HEK293 (cell line): Measurements from ENCODE around the gene ZNF442.
A peak's percentile ranks its signal among the peaks of the same experiment; 100 is the strongest.

Experiments
- KLF1 ChIP-seq: fragments of 450-650 bp; formaldehyde crosslinking; IDR thresholded peaks from 2 replicates; pipeline ENCODE4 v1.5.1; 2016; ENCODE audit warnings: missing biosample characterization, missing genetic modification characterization
- OSR2 ChIP-seq: fragments of 450-650 bp; formaldehyde crosslinking; IDR thresholded peaks from 2 replicates; pipeline ENCODE4 v1.5.1; 2016; ENCODE audit warnings: missing biosample characterization, missing genetic modification characterization
- PRDM1 ChIP-seq: fragments of 450-650 bp; formaldehyde crosslinking; IDR thresholded peaks from 2 replicates; pipeline ENCODE4; 2016; ENCODE audit warnings: missing biosample characterization, missing genetic modification characterization
- TCF7L2 ChIP-seq: IDR thresholded peaks from 2 replicates; pipeline ENCODE4 v1.6.1; 2011; ENCODE audit warnings: low read depth, mild to moderate bottlenecking, inconsistent platforms, low read length, moderate library complexity, borderline replicate concordance
- ZFP3 ChIP-seq: fragments of 450-650 bp; formaldehyde crosslinking; IDR thresholded peaks from 2 replicates; pipeline ENCODE4 v1.5.1; 2016; ENCODE audit warnings: low read depth, missing biosample characterization, missing genetic modification characterization
- ZNF132 ChIP-seq: fragments of 450-650 bp; formaldehyde crosslinking; IDR thresholded peaks from 2 replicates; pipeline ENCODE4 v1.5.1; 2017; ENCODE audit warnings: missing biosample characterization, missing genetic modification characterization, borderline replicate concordance
- ZNF184 ChIP-seq: fragments of 450-650 bp; IDR thresholded peaks from 2 replicates; pipeline ENCODE4 v1.5.1; 2018; ENCODE audit warnings: missing biosample characterization, mild to moderate bottlenecking, missing genetic modification characterization
- ZNF202 ChIP-seq: fragments of 450-650 bp; formaldehyde crosslinking; IDR thresholded peaks from 2 replicates; pipeline ENCODE4 v1.5.1; 2016; ENCODE audit warnings: missing biosample characterization, missing genetic modification characterization, borderline replicate concordance
- ZNF24 ChIP-seq: fragments of 450-650 bp; formaldehyde crosslinking; IDR thresholded peaks from 2 replicates; pipeline ENCODE4 v1.5.1; 2016; ENCODE audit warnings: missing biosample characterization, missing genetic modification characterization
- ZNF311 ChIP-seq: fragments of 450-650 bp; formaldehyde crosslinking; IDR thresholded peaks from 2 replicates; pipeline ENCODE4 v1.5.1; 2017; ENCODE audit warnings: missing biosample characterization, missing genetic modification characterization, borderline replicate concordance
- ZNF341 ChIP-seq: fragments of 450-650 bp; formaldehyde crosslinking; IDR thresholded peaks from 2 replicates; pipeline ENCODE4; 2016; ENCODE audit warnings: low read depth, missing biosample characterization, missing genetic modification characterization
- ZNF354C ChIP-seq: fragments of 450-650 bp; formaldehyde crosslinking; IDR thresholded peaks from 2 replicates; pipeline ENCODE4 v1.5.1; 2016; ENCODE audit warnings: missing biosample characterization, missing genetic modification characterization, low read depth, borderline replicate concordance
- ZNF544 ChIP-seq: fragments of 450-650 bp; formaldehyde crosslinking; IDR thresholded peaks from 2 replicates; pipeline ENCODE4 v1.5.0; 2017; ENCODE audit warnings: missing biosample characterization, missing genetic modification characterization
- ZNF561 ChIP-seq: fragments of 450-650 bp; IDR thresholded peaks from 2 replicates; pipeline ENCODE4 v1.5.1; 2018; ENCODE audit warnings: missing biosample characterization, missing genetic modification characterization, borderline replicate concordance
- ZNF585B ChIP-seq: fragments of 450-650 bp; formaldehyde crosslinking; IDR thresholded peaks from 2 replicates; pipeline ENCODE4 v1.5.1; 2016; ENCODE audit warnings: missing biosample characterization, missing genetic modification characterization
- ZNF624 ChIP-seq: fragments of 450-650 bp; formaldehyde crosslinking; IDR thresholded peaks from 2 replicates; pipeline ENCODE4 v1.5.1; 2017; ENCODE audit warnings: missing biosample characterization, missing genetic modification characterization
- ZNF677 ChIP-seq: fragments of 450-650 bp; IDR thresholded peaks from 2 replicates; pipeline ENCODE4 v1.5.0; 2018; ENCODE audit warnings: missing biosample characterization, mild to moderate bottlenecking, missing genetic modification characterization, moderate library complexity
- ZNF701 ChIP-seq: fragments of 450-650 bp; formaldehyde crosslinking; IDR thresholded peaks from 2 replicates; pipeline ENCODE4 v1.5.1; 2016; ENCODE audit warnings: missing biosample characterization, missing genetic modification characterization
- ZNF792 ChIP-seq: fragments of 450-650 bp; formaldehyde crosslinking; IDR thresholded peaks from 2 replicates; pipeline ENCODE4 v1.5.1; 2016; ENCODE audit warnings: missing biosample characterization, missing genetic modification characterization
- ZNF843 ChIP-seq: fragments of 450-650 bp; formaldehyde crosslinking; IDR thresholded peaks from 2 replicates; pipeline ENCODE4 v1.5.1; 2016; ENCODE audit warnings: missing biosample characterization, missing genetic modification characterization
- ZXDB ChIP-seq: fragments of 450-650 bp; formaldehyde crosslinking; IDR thresholded peaks from 2 replicates; pipeline ENCODE4 v1.5.1; 2016; ENCODE audit warnings: missing biosample characterization, missing genetic modification characterization
- TF ChIP-seq, protein P1 (sequence below): fragments of 450-650 bp; formaldehyde crosslinking; IDR thresholded peaks from 2 replicates; pipeline ENCODE4 v1.5.1; 2016; ENCODE audit warnings: missing biosample characterization, missing genetic modification characterization
- TF ChIP-seq, protein P2 (sequence below): fragments of 450-650 bp; formaldehyde crosslinking; IDR thresholded peaks from 2 replicates; pipeline ENCODE4 v1.5.1; 2016; ENCODE audit warnings: missing biosample characterization, missing genetic modification characterization
- TF ChIP-seq, protein P3 (sequence below): fragments of 450-650 bp; IDR thresholded peaks from 2 replicates; pipeline ENCODE4 v1.5.1; 2018; ENCODE audit warnings: missing biosample characterization, mild to moderate bottlenecking, missing genetic modification characterization
- TF ChIP-seq, protein P4 (sequence below): fragments of 450-650 bp; formaldehyde crosslinking; IDR thresholded peaks from 2 replicates; pipeline ENCODE4 v1.5.1; 2016; ENCODE audit warnings: missing biosample characterization, missing genetic modification characterization, low read depth
- TF ChIP-seq, protein P5 (sequence below): fragments of 450-650 bp; formaldehyde crosslinking; IDR thresholded peaks from 2 replicates; pipeline ENCODE4 v1.5.1; 2017; ENCODE audit warnings: missing biosample characterization, mild to moderate bottlenecking, missing genetic modification characterization, moderate library complexity
- TF ChIP-seq, protein P6 (sequence below): fragments of 450-650 bp; formaldehyde crosslinking; IDR thresholded peaks from 2 replicates; pipeline ENCODE4 v1.5.1; 2016; ENCODE audit warnings: missing biosample characterization, missing genetic modification characterization
- TF ChIP-seq, protein P7 (sequence below): sonication (generic); formaldehyde crosslinking; IDR thresholded peaks from 2 replicates; pipeline ENCODE4 v1.8.1; 2022; ENCODE audit warnings: mild to moderate bottlenecking, moderate library complexity, missing genetic modification reagents

ZNF442 gene

DNA sequence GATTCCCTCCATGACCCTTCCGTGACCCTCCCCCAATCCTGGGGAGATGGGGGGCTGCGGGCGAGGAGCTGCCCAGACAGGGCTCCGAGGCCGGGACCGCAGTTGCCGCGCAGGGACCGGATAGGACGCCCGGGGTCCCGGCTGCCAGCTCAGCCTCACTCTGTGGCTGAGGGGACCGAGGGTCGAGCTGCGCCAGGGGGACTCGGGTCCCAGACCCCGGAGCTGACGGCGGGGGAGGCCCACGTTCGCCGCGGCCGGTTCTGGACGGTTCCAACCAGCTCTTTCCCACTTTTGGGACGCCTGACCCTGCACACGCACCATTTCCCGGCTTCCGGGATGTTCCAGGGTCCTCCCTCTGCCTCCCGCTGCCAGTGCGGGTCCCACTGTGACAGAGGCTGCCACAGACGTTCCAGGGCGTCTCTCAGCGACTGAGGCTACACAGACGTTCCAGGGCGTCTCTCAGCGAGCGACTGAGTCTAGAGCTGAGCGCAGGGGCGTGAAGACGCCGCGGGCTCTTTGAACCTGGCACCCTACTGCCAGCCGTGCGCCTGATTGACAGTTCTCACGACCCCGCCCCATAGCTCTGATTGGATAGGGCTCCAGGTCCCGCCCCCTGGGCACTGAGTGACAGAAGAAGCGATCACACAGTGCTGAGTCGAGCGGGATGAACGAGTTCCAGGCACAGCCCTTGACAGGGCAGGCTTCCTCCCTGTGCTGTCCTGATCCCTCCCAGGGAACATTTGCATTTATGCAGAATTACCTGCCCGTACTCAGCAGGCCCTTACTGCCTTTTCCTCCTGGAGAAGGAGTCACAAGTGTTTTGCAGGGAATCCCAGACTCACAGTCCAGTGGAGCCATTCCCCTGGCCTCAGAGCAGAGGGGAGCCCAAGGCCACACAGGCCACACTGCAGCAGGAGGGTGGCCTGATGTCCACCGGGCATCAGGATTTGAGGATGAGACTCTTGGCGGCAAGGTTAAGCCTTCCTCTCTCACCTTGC lies 32.0 kb downstream of the ZNF442 start, which contains the start of gene ZNF563 (continued):
- peak; percentile 94 for TF ChIP-seq ZNF341 (tag by site-specific recombination)
- no peak for TF ChIP-seq ZNF624
- 0 out of 2 replicates have a peak, but pooled peaks have one; percentile 39 for TF ChIP-seq ZXDB (tag by site-specific recombination)
- TF ChIP-seq, protein P1, sequence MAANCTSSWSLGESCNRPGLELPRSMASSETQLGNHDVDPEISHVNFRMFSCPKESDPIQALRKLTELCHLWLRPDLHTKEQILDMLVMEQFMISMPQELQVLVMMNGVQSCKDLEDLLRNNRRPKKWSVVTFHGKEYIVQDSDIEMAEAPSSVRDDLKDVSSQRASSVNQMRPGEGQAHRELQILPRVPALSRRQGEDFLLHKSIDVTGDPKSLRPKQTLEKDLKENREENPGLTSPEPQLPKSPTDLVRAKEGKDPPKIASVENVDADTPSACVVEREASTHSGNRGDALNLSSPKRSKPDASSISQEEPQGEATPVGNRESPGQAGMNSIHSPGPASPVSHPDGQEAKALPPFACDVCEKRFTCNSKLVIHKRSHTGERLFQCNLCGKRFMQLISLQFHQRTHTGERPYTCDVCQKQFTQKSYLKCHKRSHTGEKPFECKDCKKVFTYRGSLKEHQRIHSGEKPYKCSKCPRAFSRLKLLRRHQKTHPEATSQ (tag by site-specific recombination): no peak
- no peak for TF ChIP-seq ZNF311
- peak; percentile 89 for TF ChIP-seq TCF7L2
- no peak for TF ChIP-seq ZNF354C (tag by site-specific recombination)
- TF ChIP-seq ZNF792: no peak
- no peak for TF ChIP-seq ZNF843 (tag by site-specific recombination)
- no peak for TF ChIP-seq ZNF24 (tag by site-specific recombination)
- TF ChIP-seq OSR2 (tag by site-specific recombination): no peak
- TF ChIP-seq, protein P2, sequence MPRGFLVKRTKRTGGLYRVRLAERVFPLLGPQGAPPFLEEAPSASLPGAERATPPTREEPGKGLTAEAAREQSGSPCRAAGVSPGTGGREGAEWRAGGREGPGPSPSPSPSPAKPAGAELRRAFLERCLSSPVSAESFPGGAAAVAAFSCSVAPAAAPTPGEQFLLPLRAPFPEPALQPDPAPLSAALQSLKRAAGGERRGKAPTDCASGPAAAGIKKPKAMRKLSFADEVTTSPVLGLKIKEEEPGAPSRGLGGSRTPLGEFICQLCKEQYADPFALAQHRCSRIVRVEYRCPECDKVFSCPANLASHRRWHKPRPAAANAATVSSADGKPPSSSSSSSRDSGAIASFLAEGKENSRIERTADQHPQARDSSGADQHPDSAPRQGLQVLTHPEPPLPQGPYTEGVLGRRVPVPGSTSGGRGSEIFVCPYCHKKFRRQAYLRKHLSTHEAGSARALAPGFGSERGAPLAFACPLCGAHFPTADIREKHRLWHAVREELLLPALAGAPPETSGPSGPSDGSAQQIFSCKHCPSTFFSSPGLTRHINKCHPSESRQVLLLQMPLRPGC (tag by site-specific recombination): no peak
- TF ChIP-seq ZFP3 (tag by site-specific recombination): no peak
- TF ChIP-seq ZNF202 (tag by site-specific recombination): no peak
- no peak for TF ChIP-seq ZNF585B
- TF ChIP-seq, protein P3, sequence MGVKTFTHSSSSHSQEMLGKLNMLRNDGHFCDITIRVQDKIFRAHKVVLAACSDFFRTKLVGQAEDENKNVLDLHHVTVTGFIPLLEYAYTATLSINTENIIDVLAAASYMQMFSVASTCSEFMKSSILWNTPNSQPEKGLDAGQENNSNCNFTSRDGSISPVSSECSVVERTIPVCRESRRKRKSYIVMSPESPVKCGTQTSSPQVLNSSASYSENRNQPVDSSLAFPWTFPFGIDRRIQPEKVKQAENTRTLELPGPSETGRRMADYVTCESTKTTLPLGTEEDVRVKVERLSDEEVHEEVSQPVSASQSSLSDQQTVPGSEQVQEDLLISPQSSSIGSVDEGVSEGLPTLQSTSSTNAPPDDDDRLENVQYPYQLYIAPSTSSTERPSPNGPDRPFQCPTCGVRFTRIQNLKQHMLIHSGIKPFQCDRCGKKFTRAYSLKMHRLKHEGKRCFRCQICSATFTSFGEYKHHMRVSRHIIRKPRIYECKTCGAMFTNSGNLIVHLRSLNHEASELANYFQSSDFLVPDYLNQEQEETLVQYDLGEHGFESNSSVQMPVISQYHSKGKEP (tag by site-specific recombination): no peak
- TF ChIP-seq, protein P4, sequence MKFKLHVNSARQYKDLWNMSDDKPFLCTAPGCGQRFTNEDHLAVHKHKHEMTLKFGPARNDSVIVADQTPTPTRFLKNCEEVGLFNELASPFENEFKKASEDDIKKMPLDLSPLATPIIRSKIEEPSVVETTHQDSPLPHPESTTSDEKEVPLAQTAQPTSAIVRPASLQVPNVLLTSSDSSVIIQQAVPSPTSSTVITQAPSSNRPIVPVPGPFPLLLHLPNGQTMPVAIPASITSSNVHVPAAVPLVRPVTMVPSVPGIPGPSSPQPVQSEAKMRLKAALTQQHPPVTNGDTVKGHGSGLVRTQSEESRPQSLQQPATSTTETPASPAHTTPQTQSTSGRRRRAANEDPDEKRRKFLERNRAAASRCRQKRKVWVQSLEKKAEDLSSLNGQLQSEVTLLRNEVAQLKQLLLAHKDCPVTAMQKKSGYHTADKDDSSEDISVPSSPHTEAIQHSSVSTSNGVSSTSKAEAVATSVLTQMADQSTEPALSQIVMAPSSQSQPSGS: no peak
- no peak for TF ChIP-seq ZNF184 (tag by site-specific recombination)
- no peak for TF ChIP-seq ZNF132 (tag by site-specific recombination)
- TF ChIP-seq, protein P5, sequence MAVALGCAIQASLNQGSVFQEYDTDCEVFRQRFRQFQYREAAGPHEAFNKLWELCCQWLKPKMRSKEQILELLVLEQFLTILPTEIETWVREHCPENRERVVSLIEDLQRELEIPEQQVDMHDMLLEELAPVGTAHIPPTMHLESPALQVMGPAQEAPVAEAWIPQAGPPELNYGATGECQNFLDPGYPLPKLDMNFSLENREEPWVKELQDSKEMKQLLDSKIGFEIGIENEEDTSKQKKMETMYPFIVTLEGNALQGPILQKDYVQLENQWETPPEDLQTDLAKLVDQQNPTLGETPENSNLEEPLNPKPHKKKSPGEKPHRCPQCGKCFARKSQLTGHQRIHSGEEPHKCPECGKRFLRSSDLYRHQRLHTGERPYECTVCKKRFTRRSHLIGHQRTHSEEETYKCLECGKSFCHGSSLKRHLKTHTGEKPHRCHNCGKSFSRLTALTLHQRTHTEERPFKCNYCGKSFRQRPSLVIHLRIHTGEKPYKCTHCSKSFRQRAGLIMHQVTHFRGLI: no peak
- TF ChIP-seq ZNF544: no peak
- TF ChIP-seq, protein P6, sequence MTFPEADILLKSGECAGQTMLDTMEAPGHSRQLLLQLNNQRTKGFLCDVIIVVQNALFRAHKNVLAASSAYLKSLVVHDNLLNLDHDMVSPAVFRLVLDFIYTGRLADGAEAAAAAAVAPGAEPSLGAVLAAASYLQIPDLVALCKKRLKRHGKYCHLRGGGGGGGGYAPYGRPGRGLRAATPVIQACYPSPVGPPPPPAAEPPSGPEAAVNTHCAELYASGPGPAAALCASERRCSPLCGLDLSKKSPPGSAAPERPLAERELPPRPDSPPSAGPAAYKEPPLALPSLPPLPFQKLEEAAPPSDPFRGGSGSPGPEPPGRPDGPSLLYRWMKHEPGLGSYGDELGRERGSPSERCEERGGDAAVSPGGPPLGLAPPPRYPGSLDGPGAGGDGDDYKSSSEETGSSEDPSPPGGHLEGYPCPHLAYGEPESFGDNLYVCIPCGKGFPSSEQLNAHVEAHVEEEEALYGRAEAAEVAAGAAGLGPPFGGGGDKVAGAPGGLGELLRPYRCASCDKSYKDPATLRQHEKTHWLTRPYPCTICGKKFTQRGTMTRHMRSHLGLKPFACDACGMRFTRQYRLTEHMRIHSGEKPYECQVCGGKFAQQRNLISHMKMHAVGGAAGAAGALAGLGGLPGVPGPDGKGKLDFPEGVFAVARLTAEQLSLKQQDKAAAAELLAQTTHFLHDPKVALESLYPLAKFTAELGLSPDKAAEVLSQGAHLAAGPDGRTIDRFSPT: no peak
- TF ChIP-seq, protein P7, sequence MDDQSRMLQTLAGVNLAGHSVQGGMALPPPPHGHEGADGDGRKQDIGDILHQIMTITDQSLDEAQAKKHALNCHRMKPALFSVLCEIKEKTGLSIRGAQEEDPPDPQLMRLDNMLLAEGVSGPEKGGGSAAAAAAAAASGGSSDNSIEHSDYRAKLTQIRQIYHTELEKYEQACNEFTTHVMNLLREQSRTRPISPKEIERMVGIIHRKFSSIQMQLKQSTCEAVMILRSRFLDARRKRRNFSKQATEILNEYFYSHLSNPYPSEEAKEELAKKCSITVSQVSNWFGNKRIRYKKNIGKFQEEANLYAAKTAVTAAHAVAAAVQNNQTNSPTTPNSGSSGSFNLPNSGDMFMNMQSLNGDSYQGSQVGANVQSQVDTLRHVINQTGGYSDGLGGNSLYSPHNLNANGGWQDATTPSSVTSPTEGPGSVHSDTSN (CRISPR knock-in tag): 0 out of 2 replicates have a peak, but pooled peaks have one; percentile 89
- no peak for TF ChIP-seq ZNF701
- no peak; the same call in 1 of the 2 replicates for TF ChIP-seq KLF1 (tag by site-specific recombination)
- no peak for TF ChIP-seq ZNF561 (tag by site-specific recombination)
- no peak for TF ChIP-seq PRDM1 (tag by site-specific recombination)
- TF ChIP-seq ZNF677: no peak
